ENCODE data around the gene CISTR. TPM values are rescaled to one million over a fixed set of nuclear protein-coding genes. Genes with fewer than 3 reads are reported as not detected.

The CISTR gene
- total RNA-seq, 4 donors from 2014 or later = not detected

- intact Hi-C loops (cut with DNase I; ENCODE audit: low total_unique reads) = loop anchor here (5.0 to 10.0 kb wide), 2 partner anchors 42 to 200 kb away; no protein-coding TSS in a partner anchor
- Histone ChIP-seq H3K9me3 (no peaks in the 10 kb centered on the region), H3K36me3 (no peaks in the 10 kb centered on the region), H3K4me1 (peaks cover 0 to 3% of the 10 kb centered on the region in 2 donors), H3K4me3 (no peak overlapping the region), H3K27ac (no peak overlapping the region), H3K27me3 (no peaks in the 10 kb centered on the region)
- TF ChIP-seq POLR2A (IDR thresholded peaks at IDR 0.05) = no peak
- no peak for TF ChIP-seq CTCF (IDR thresholded peaks at IDR 0.05)
- no peak for DNase-seq
Measured at GRCh38 chr12:53744751-53745150, 7.0 kb downstream of the CISTR start.

GRCh38 chr12:53744130-53744441 lies 7.7 kb downstream of the CISTR start:
- DNase-seq = no peak
- H3K27ac ChIP-seq = no peak overlapping the region
- intact Hi-C loops (cut with DNase I; ENCODE audit: low total_unique reads) = loop anchor here (5.0 to 10.0 kb wide), 2 partner anchors 42 to 199 kb away; no protein-coding TSS in a partner anchor

GRCh38 chr12:53743266-53744129 lies 8.3 kb downstream of the CISTR start:
- H3K27me3 ChIP-seq = peaks cover 0 to 4% of the 10 kb centered on the region in 2 donors

More at GRCh38 chr12:53744130-53744441, 7.7 kb downstream of the CISTR start:
- Histone ChIP-seq H3K4me1 (peaks cover 0 to 9% of the 10 kb centered on the region in 2 donors), H3K27me3 (no peaks in the 10 kb centered on the region), H3K36me3 (no peaks in the 10 kb centered on the region), H3K9me3 (no peaks in the 10 kb centered on the region), H3K4me3 (no peak overlapping the region)
- TF ChIP-seq CTCF (IDR thresholded peaks at IDR 0.05) (no peak), POLR2A (IDR thresholded peaks at IDR 0.05) (no peak)

GRCh38 chr12:53740130-53740491 lies 11.7 kb downstream of the CISTR start:
- Histone ChIP-seq H3K9me3 (no peaks in the 10 kb centered on the region), H3K27ac (no peak overlapping the region), H3K4me3 (no peak overlapping the region), H3K4me1 (peaks cover 0 to 9% of the 10 kb centered on the region in 2 donors), H3K36me3 (no peaks in the 10 kb centered on the region), H3K27me3 (peaks cover 0 to 7% of the 10 kb centered on the region in 2 donors)
- DNase-seq = no peak
- intact Hi-C loops (cut with DNase I; ENCODE audit: low total_unique reads) = loop anchor here (5.0 to 10.0 kb wide), 2 partner anchors 38 to 195 kb away; no protein-coding TSS in a partner anchor
- TF ChIP-seq POLR2A (IDR thresholded peaks at IDR 0.05) (no peak), CTCF (IDR thresholded peaks at IDR 0.05) (no peak)

More at GRCh38 chr12:53743266-53744129, 8.3 kb downstream of the CISTR start:
- peak; percentile 48 to 63 for DNase-seq
- no peaks in the 10 kb centered on the region for H3K9me3 ChIP-seq
- no peak overlapping the region for H3K27ac ChIP-seq
- no peak overlapping the region for H3K4me3 ChIP-seq
- TF ChIP-seq POLR2A (IDR thresholded peaks at IDR 0.05) (no peak), CTCF (IDR thresholded peaks at IDR 0.05) (peak; percentile 82 to 95 (median 87))
- H3K4me1 ChIP-seq = peaks cover 0 to 9% of the 10 kb centered on the region in 2 donors
- intact Hi-C loops (cut with DNase I; ENCODE audit: low total_unique reads) = loop anchor here (5.0 to 10.0 kb wide), 2 partner anchors 41 to 199 kb away; no protein-coding TSS in a partner anchor
- H3K36me3 ChIP-seq = no peaks in the 10 kb centered on the region
